Choroid plexus epithelial cell (primary cell): ENCODE data around the gene UBR4.

Source experiments
- DNase-seq: peaks from one replicate; pipeline ENCODE4 v3.0.0-alpha.2; 2010; ENCODE audit warnings: low read depth
- H3K4me3 ChIP-seq: 2 replicates; pipeline ENCODE4 v1.5.1; 2011; ENCODE audit warnings: low read depth, mild to moderate bottlenecking, control low read depth, low read length, moderate library complexity
- CTCF ChIP-seq: conservative IDR thresholded peaks from 2 replicates; pipeline ENCODE4 v1.5.1; 2011; ENCODE audit warnings: low read depth, mild to moderate bottlenecking, control low read depth, inconsistent platforms, low read length, moderate library complexity

UBR4 gene

GRCh38 chr1:19072285-19072981, 137.6 kb downstream of the UBR4 start:
- TF ChIP-seq CTCF: no peak
- DNase-seq: no peak
- H3K4me3 ChIP-seq: no peak overlapping the region

- no peak for TF ChIP-seq CTCF
- DNase-seq: no peak
- no peak overlapping the region for H3K4me3 ChIP-seq
Measured at GRCh38 chr1:19071674-19072281, 138.3 kb downstream of the UBR4 start.

- H3K4me3 ChIP-seq: no peak overlapping the region
- no peak for TF ChIP-seq CTCF
- DNase-seq: no peak
Measured at GRCh38 chr1:19070891-19071621, 139.0 kb downstream of the UBR4 start.

GRCh38 chr1:19070197-19070651, 139.8 kb downstream of the UBR4 start:
- no peak for TF ChIP-seq CTCF
- DNase-seq: no peak
- H3K4me3 ChIP-seq: no peak overlapping the region

- TF ChIP-seq CTCF: no peak
- no peak for DNase-seq
- no peak overlapping the region for H3K4me3 ChIP-seq
Measured at GRCh38 chr1:19068639-19069276, 141.3 kb downstream of the UBR4 start.

GRCh38 chr1:19067912-19068638, 142.0 kb downstream of the UBR4 start:
- no peak for TF ChIP-seq CTCF
- H3K4me3 ChIP-seq: no peak overlapping the region
- DNase-seq: no peak
